ENCODE measurements around the gene SLC1A1.
"Not testable (repeated sequence)": the region's sequence is repeated elsewhere in the genome, so short reads cannot be mapped to it uniquely, and the experiment has no call there.

SLC1A1 gene

DNA sequence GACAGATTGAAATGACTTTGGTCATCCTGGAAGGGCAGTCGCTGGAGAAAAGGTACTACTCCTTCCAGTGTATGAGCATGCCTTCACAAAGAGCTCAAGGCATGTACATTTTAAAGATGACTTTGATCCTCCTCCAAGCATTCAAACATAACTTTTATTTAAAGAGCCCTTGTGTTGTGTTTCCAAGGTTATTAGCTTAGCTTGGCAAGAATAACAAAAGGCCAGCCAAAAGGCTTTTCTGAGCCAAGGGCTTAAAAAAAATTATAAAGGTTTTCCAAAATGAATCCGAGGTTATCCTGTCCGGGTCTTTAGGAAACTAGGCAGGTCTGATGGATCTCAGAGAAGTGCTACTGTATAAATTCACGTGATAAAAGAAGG, 100.8 kb downstream of the SLC1A1 start:
- Mint-ChIP-seq H3K27ac (no peak overlapping the region), H3K4me3 (no peak overlapping the region), H3K27me3 (no peaks in the 10 kb centered on the region), H3K4me1 (ENCODE audit: low read depth) (peaks cover 13% of the 10 kb centered on the region), H3K9me3 (no peaks in the 10 kb centered on the region), H3K36me3 (ENCODE audit: low read depth) (no peaks in the 10 kb centered on the region)
- no peak for DNase-seq

- Mint-ChIP-seq H3K4me1 (ENCODE audit: low read depth) (peaks cover 23% of the 10 kb centered on the region), H3K27ac (no peak overlapping the region), H3K36me3 (ENCODE audit: low read depth) (no peaks in the 10 kb centered on the region), H3K4me3 (no peak overlapping the region), H3K27me3 (no peaks in the 10 kb centered on the region), H3K9me3 (no peaks in the 10 kb centered on the region)
- no peak for DNase-seq
Observed at GRCh38 chr9:4592295-4592694, 102.0 kb downstream of the SLC1A1 start.

DNA sequence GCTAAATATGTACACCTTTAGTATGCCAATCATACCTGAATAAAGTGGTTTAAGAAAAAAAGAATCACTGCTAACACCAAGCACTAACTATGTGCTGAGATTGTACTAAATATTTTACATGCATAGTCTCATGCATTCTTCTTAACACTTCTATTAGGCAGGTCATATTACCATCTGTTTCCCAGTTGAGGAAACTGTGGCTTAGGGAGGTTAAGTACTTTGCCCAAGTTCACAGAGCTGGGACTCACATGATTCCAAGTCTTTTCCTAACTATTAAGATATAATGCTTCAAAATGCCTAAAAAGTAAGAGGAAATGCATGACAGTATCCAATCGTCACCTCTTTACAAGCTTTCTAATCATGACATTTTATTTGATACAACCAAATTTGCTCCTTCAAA, 102.6 kb downstream of the SLC1A1 start:
- no peak for DNase-seq
- H3K4me3 Mint-ChIP-seq = no peak overlapping the region
- peaks cover 28% of the 10 kb centered on the region for H3K4me1 Mint-ChIP-seq (ENCODE audit: low read depth)
- H3K36me3 Mint-ChIP-seq (ENCODE audit: low read depth) = no peaks in the 10 kb centered on the region
- H3K27ac Mint-ChIP-seq = no peak overlapping the region
- no peaks in the 10 kb centered on the region for H3K9me3 Mint-ChIP-seq
- no peaks in the 10 kb centered on the region for H3K27me3 Mint-ChIP-seq

GRCh38 chr9:4594545-4594944, 104.3 kb downstream of the SLC1A1 start:
- no peak overlapping the region for H3K27ac Mint-ChIP-seq
- DNase-seq = no peak
- H3K27me3 Mint-ChIP-seq = no peaks in the 10 kb centered on the region
- no peaks in the 10 kb centered on the region for H3K9me3 Mint-ChIP-seq
- no peak overlapping the region for H3K4me3 Mint-ChIP-seq
- H3K4me1 Mint-ChIP-seq (ENCODE audit: low read depth) = peaks cover 31% of the 10 kb centered on the region
- no peaks in the 10 kb centered on the region for H3K36me3 Mint-ChIP-seq (ENCODE audit: low read depth)

DNA sequence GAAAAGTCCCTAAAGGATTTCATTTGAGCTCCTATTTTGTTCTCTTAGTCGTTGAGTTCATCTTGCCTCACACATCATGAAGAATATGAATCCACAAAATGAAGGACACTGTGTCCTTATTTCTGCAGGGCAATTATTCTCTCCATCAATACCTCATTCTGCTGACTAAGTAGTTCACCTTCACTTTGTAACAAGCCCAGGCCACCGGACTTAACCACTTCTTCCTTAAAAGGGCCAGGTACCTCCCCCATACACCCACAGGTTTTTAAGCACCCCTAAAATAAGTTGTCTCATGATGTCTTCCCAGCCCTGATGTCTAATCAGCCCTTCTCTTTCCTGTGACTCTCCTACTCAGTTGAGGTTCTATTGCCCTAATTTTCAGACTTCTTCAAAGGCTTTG, 104.7 kb downstream of the SLC1A1 start:
- no peak overlapping the region for H3K4me3 Mint-ChIP-seq
- H3K27me3 Mint-ChIP-seq = no peaks in the 10 kb centered on the region
- H3K27ac Mint-ChIP-seq = no peak overlapping the region
- H3K9me3 Mint-ChIP-seq = no peaks in the 10 kb centered on the region
- no peak for DNase-seq
- H3K36me3 Mint-ChIP-seq (ENCODE audit: low read depth) = no peaks in the 10 kb centered on the region
- H3K4me1 Mint-ChIP-seq (ENCODE audit: low read depth) = peaks cover 34% of the 10 kb centered on the region

- no peaks in the 10 kb centered on the region for H3K27me3 Mint-ChIP-seq
- peak overlapping the region; percentile 73 for H3K27ac Mint-ChIP-seq
- H3K9me3 Mint-ChIP-seq = no peaks in the 10 kb centered on the region
- peaks cover 46% of the 10 kb centered on the region for H3K4me1 Mint-ChIP-seq (ENCODE audit: low read depth)
- peak; percentile 44 for DNase-seq
- H3K36me3 Mint-ChIP-seq (ENCODE audit: low read depth) = no peaks in the 10 kb centered on the region
- no peak overlapping the region for H3K4me3 Mint-ChIP-seq
Observed at GRCh38 chr9:4596165-4596922, 106.1 kb downstream of the SLC1A1 start.

- Mint-ChIP-seq H3K27ac (peak overlapping the region; percentile 50), H3K36me3 (ENCODE audit: low read depth) (no peaks in the 10 kb centered on the region), H3K27me3 (no peaks in the 10 kb centered on the region), H3K4me1 (ENCODE audit: low read depth) (peaks cover 55% of the 10 kb centered on the region), H3K9me3 (no peaks in the 10 kb centered on the region), H3K4me3 (no peak overlapping the region)
- DNase-seq = no peak
Observed at GRCh38 chr9:4600368-4600767, 110.1 kb downstream of the SLC1A1 start.

- DNase-seq = no peak
- H3K9me3 Mint-ChIP-seq = no peaks in the 10 kb centered on the region
Observed at GRCh38 chr9:4603830-4604229, 113.6 kb downstream of the SLC1A1 start.

DNA sequence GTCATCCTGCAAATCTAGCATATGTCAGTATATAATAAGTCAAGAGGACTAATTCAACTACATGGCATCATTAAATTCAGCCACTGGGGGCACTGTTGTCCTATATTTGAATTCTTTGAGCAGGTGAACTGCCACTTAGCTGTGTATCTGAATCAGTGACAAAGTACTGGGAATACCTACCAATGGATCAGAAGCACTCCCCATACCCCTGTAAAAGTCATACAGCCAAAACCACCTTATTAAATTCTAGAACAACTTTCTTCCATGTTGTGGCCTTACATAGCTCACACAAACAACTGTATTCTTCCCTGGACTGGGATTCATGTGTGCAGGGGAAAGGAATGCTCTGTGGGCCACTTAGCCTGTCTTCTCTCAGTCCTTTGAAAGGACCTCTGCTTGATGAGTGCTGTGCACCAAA, 114.4 kb downstream of the SLC1A1 start:
- no peak overlapping the region for H3K4me3 Mint-ChIP-seq
- no peaks in the 10 kb centered on the region for H3K36me3 Mint-ChIP-seq (ENCODE audit: low read depth)
- no peaks in the 10 kb centered on the region for H3K9me3 Mint-ChIP-seq
- H3K4me1 Mint-ChIP-seq (ENCODE audit: low read depth) = peaks cover 34% of the 10 kb centered on the region
- peak; percentile 35 for DNase-seq
- no peaks in the 10 kb centered on the region for H3K27me3 Mint-ChIP-seq
- H3K27ac Mint-ChIP-seq = no peak overlapping the region

More at GRCh38 chr9:4603830-4604229, 113.6 kb downstream of the SLC1A1 start:
- Mint-ChIP-seq H3K27ac (no peak overlapping the region), H3K4me3 (no peak overlapping the region), H3K4me1 (ENCODE audit: low read depth) (peaks cover 34% of the 10 kb centered on the region), H3K36me3 (ENCODE audit: low read depth) (no peaks in the 10 kb centered on the region), H3K27me3 (no peaks in the 10 kb centered on the region)

- not testable (repeated sequence) for H3K36me3 Mint-ChIP-seq (ENCODE audit: low read depth); H3K9me3 Mint-ChIP-seq; H3K27ac Mint-ChIP-seq; H3K4me3 Mint-ChIP-seq; H3K27me3 Mint-ChIP-seq
- H3K4me1 Mint-ChIP-seq (ENCODE audit: low read depth) = peaks cover 21% of the 10 kb centered on the region
- DNase-seq = peak; percentile 31
Observed at GRCh38 chr9:4606033-4606432, 115.8 kb downstream of the SLC1A1 start.

GRCh38 chr9:4614627-4615026, 124.4 kb downstream of the SLC1A1 start:
- no peaks in the 10 kb centered on the region for H3K9me3 Mint-ChIP-seq
- no peaks in the 10 kb centered on the region for H3K36me3 Mint-ChIP-seq (ENCODE audit: low read depth)
- no peak overlapping the region for H3K4me3 Mint-ChIP-seq
- peaks cover 12% of the 10 kb centered on the region for H3K4me1 Mint-ChIP-seq (ENCODE audit: low read depth)
- no peaks in the 10 kb centered on the region for H3K27me3 Mint-ChIP-seq
- no peak overlapping the region for H3K27ac Mint-ChIP-seq
- no peak for DNase-seq

DNA sequence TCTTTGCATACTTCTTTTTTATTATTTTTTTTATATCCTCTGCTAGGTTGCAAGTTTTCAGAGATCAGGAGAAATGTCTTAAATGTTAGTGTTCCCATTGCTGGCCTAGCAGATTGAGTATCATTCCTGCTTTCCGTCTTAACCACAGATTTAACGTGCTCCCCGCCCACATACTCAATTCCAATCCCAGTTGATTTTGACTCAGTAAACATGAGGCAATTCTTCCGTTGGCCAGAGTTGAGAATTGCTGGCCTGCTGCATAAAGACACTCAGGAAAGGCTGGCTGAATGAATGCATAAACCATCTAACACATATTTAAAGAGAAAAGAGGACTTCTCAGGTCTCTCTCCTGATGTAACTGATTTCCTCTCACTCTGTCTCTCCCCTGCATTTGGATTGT, 125.0 kb downstream of the SLC1A1 start:
- no peak for DNase-seq
- Mint-ChIP-seq H3K27me3 (no peaks in the 10 kb centered on the region), H3K9me3 (no peaks in the 10 kb centered on the region), H3K27ac (no peak overlapping the region), H3K4me3 (no peak overlapping the region), H3K36me3 (ENCODE audit: low read depth) (no peaks in the 10 kb centered on the region), H3K4me1 (ENCODE audit: low read depth) (peaks cover 18% of the 10 kb centered on the region)

DNA sequence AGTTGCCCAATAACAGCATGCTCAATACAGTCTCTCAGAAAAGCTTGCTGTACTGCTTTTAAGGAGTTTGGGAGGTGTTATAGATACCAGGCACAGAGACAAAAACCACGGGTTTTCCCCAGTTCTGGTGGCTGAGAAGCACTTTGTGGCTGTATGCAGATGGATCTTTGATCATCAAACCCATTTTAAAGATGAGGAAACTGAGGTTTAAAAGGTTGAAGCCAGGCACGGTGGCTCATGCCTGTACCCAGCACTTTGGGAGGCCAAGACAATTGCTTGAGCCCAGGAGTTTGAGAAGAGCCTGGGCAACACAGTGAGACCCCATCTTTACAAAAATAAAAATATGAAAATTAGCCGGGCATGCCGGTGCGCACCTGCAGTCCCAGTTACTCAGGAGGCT, 125.5 kb downstream of the SLC1A1 start:
- H3K27me3 Mint-ChIP-seq = no peaks in the 10 kb centered on the region
- DNase-seq = no peak
- H3K9me3 Mint-ChIP-seq = no peaks in the 10 kb centered on the region
- no peaks in the 10 kb centered on the region for H3K36me3 Mint-ChIP-seq (ENCODE audit: low read depth)
- peaks cover 23% of the 10 kb centered on the region for H3K4me1 Mint-ChIP-seq (ENCODE audit: low read depth)
- no peak overlapping the region for H3K4me3 Mint-ChIP-seq
- no peak overlapping the region for H3K27ac Mint-ChIP-seq

DNA sequence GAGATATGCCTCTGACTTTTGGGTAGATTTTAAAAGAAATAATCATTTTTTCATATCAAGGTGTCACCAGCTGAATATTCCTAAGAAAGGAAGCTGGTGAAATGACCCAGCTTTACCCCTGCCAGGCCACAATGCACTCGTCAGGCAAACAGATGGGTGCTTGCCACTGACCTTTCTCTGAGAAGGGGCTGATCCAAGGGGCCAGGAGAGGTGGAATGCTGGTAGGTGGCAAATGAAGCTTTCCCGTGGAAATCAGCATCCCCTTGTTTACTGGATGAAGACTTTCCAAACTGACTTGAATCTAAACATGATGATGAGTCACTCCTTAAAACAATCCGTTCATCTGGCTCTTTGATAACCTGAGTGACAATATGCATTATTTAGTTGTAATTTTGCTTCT, 127.5 kb downstream of the SLC1A1 start:
- H3K9me3 Mint-ChIP-seq = no peaks in the 10 kb centered on the region
- peaks cover 29% of the 10 kb centered on the region for H3K4me1 Mint-ChIP-seq (ENCODE audit: low read depth)
- DNase-seq = no peak
- H3K4me3 Mint-ChIP-seq = no peak overlapping the region
- H3K27me3 Mint-ChIP-seq = no peaks in the 10 kb centered on the region
- H3K27ac Mint-ChIP-seq = no peak overlapping the region
- no peaks in the 10 kb centered on the region for H3K36me3 Mint-ChIP-seq (ENCODE audit: low read depth)

DNA sequence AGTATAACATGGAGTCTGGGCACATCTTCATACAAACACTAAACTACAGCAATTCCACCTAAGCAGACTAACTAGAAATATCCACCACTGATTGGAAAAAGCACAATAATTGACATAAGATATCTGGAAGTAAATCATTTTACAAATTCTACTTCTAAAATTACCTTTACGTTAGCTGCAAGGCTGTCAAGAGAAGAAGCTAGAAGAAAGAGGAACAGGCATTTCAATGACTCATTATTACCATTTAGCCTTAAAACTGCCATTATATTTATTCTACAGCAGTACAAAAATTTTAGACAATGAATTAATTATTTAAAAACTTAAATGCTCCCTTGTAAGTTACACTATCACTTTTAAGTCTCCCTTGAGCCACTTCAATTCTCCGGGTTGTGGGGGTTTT, 128.4 kb downstream of the SLC1A1 start:
- Mint-ChIP-seq H3K27ac (no peak overlapping the region), H3K36me3 (ENCODE audit: low read depth) (no peaks in the 10 kb centered on the region), H3K4me1 (ENCODE audit: low read depth) (peaks cover 29% of the 10 kb centered on the region), H3K27me3 (no peaks in the 10 kb centered on the region), H3K4me3 (no peak overlapping the region), H3K9me3 (no peaks in the 10 kb centered on the region)
- no peak for DNase-seq

Measured in activated T-cell treated with anti-CD3 and anti-CD28 coated beads, Interleukin-2, amount 50 U/mL, for 24 hours (primary cell).